Adrenal gland (tissue), 5 donors: ENCODE measurements around the gene HGS.

Source experiments
- CTCF ChIP-seq, 6 experiments: fragments of 450-650 bp in 4 of 6; fragments of 200-600 bp in 2 of 6; sonication (generic) in 1 of 6; IDR thresholded peaks; 1 replicate in 5 of 6; 2 replicates in 1 of 6; pipeline versions ENCODE4 v1.5.1 to v1.8.0; 2016 to 2021; ENCODE audit warnings: antibody characterized with exemption in 6 of 6, mild to moderate bottlenecking in 2 of 6, moderate library complexity in 1 of 6
- POLR2A ChIP-seq, 2 donors: fragments of 450-650 bp; IDR thresholded peaks; one replicate each; pipeline ENCODE4 v1.6.1; 2017; ENCODE audit warnings: antibody characterized with exemption in 2 of 2, mild to moderate bottlenecking in 2 of 2, moderate library complexity in 1 of 2
- donor health status: DM: no; HTN: no; CAD: no.

GRCh38 chr17:81651692-81652091 lies 32.1 kb upstream of the HGS start:
- TF ChIP-seq CTCF (IDR thresholded peaks at IDR 0.05) = no peak
- peak in 1 of 2 donors; percentile 30 for TF ChIP-seq POLR2A (IDR thresholded peaks at IDR 0.05)
